HCT116 (cell line): ENCODE data around the gene FGFBP2.

Experiments used
- CBX3 ChIP-seq: IDR thresholded peaks from 2 replicates; pipeline ENCODE4 v1.6.1; 2012; ENCODE audit warnings: low read depth
- CTCF ChIP-seq, 3 experiments: fragments of 200-600 bp in 1 of 3; sonication (generic) in 1 of 3; IDR thresholded peaks in 2 of 3; conservative IDR thresholded peaks in 1 of 3; 2 replicates each; pipeline ENCODE4 v1.5.1; 2012 to 2017; ENCODE audit warnings: low read depth in 2 of 3, low read length in 2 of 3, antibody characterized with exemption in 1 of 3, borderline replicate concordance in 1 of 3, control low read depth in 1 of 3, mild to moderate bottlenecking in 1 of 3, mixed read lengths in 1 of 3, mixed run types in 1 of 3, moderate library complexity in 1 of 3; ENCODE audit not compliant: insufficient read depth in 1 of 3
- POLR2A ChIP-seq: IDR thresholded peaks from 2 replicates; pipeline ENCODE4 v1.7.0; 2011; ENCODE audit warnings: borderline replicate concordance; ENCODE audit not compliant: insufficient read depth, insufficient read length; ENCODE audit errors: extremely low read depth

- TF ChIP-seq POLR2A (no peak), CTCF (IDR thresholded peaks at IDR 0.05 in 2 of 3, conservative IDR thresholded peaks at IDR 0.05 in 1 of 3; ENCODE audit: borderline replicate concordance in 1 of 3, insufficient read depth in 1 of 3, low read depth in 2 of 3, low read length in 2 of 3) (no peak), CBX3 (no peak)
These were observed 45.7 kb downstream of the FGFBP2 start for GRCh38 chr4:15917297-15917696.
